T-cell (primary cell): ENCODE data around the gene CERS6. TPM values are rescaled to one million over a fixed set of nuclear protein-coding genes. Genes with fewer than 3 reads are reported as not detected.

Experiments used
- ATAC-seq, 4 experiments: fragments of 200-7000 bp in 3 of 4; fragments of 150-1000 bp in 1 of 4; cut with Tn5 transposase; replicated peaks in 1 of 4; 1 replicate in 3 of 4; 2 replicates in 1 of 4; pipeline ENCODE4 v1.10.0; 2021; ENCODE audit warnings: moderate library complexity in 3 of 4, mild to moderate bottlenecking in 2 of 4, moderate number of reproducible peaks in 1 of 4
- CTCF ChIA-PET, 2 donors: fragments of 300-600 bp; sonication (Branson Sonifier 250); formaldehyde crosslinking; loops; one replicate each; lab custom pipeline; 2022; ENCODE audit warnings: antibody characterized with exemption in 2 of 2; lab: Charles Lee
- POLR2A ChIA-PET, 2 donors: fragments of 300-600 bp; sonication (Branson Sonifier 250); formaldehyde crosslinking; loops; one replicate each; lab custom pipeline; 2022; ENCODE audit warnings: antibody characterized with exemption in 2 of 2; lab: Charles Lee
- DNase-seq, 35 experiments: peaks; one replicate each; pipeline versions ENCODE4 v3.0.0 to v3.0.0-alpha.2; 2013 to 2023
- H3K27ac ChIP-seq: one replicate; pipeline ENCODE4 v1.5.1; 2013; ENCODE audit warnings: low read length
- H3K27me3 ChIP-seq, 2 experiments: replicated peaks in 1 of 2; 1 replicate in 1 of 2; 2 replicates in 1 of 2; pipeline versions ENCODE4 v1.6.1 to v1.7.0; 2013; ENCODE audit warnings: low read length in 1 of 2, mixed read lengths in 1 of 2; ENCODE audit not compliant: control insufficient read depth in 2 of 2, insufficient read depth in 2 of 2; ENCODE audit errors: extremely low read depth in 1 of 2
- H3K36me3 ChIP-seq, 2 donors: 1 replicate in 1 of 2; 2 replicates in 1 of 2; pipeline versions ENCODE4 v1.6.1 to v1.7.0; 2013; ENCODE audit warnings: low read length in 1 of 2; ENCODE audit not compliant: control insufficient read depth in 2 of 2, insufficient read depth in 1 of 2; ENCODE audit errors: extremely low read depth in 1 of 2
- H3K4me1 ChIP-seq, 2 experiments: 1 replicate in 1 of 2; 2 replicates in 1 of 2; pipeline versions ENCODE4 v1.6.1 to v1.7.0; 2013; ENCODE audit warnings: low read length in 2 of 2, mixed read lengths in 1 of 2; ENCODE audit not compliant: insufficient read depth in 2 of 2, control insufficient read depth in 1 of 2; ENCODE audit errors: extremely low read depth in 1 of 2
- H3K4me3 ChIP-seq, 2 donors: 1 replicate in 1 of 2; 2 replicates in 1 of 2; pipeline versions ENCODE4 v1.5.1 to v1.7.0; 2013; ENCODE audit warnings: mild to moderate bottlenecking in 2 of 2, low read length in 1 of 2, moderate library complexity in 1 of 2; ENCODE audit not compliant: control insufficient read depth in 1 of 2; ENCODE audit errors: extremely low read depth in 1 of 2
- H3K9me3 ChIP-seq: 2 replicates; pipeline ENCODE4 v1.7.0; 2013
- H3K27ac Mint-ChIP-seq, 2 donors: one replicate each; pipeline ENCODE4 v1.8.0; 2020 to 2021; ENCODE audit warnings: mild to moderate bottlenecking in 2 of 2, mixed read lengths in 2 of 2
- H3K27me3 Mint-ChIP-seq, 2 donors: one replicate each; pipeline ENCODE4 v1.8.0; 2021 to 2022; ENCODE audit warnings: mixed read lengths in 2 of 2
- H3K36me3 Mint-ChIP-seq: one replicate; pipeline ENCODE4 v1.8.0; 2021; ENCODE audit warnings: mixed read lengths
- H3K4me1 Mint-ChIP-seq, 3 donors: one replicate each; pipeline ENCODE4 v1.8.0; 2020 to 2022; ENCODE audit warnings: mixed read lengths in 3 of 3, mild to moderate bottlenecking in 1 of 3
- H3K4me3 Mint-ChIP-seq, 3 donors: one replicate each; pipeline ENCODE4 v1.8.0; 2020 to 2022; ENCODE audit warnings: mild to moderate bottlenecking in 3 of 3, mixed read lengths in 3 of 3, moderate library complexity in 3 of 3
- H3K9me3 Mint-ChIP-seq, 3 donors: one replicate each; pipeline ENCODE4 v1.8.0; 2020 to 2022; ENCODE audit warnings: mixed read lengths in 3 of 3
- WGBS: methylation state at CpG from one replicate; pipeline ENCODE4 v1.1.5; 2013; ENCODE audit warnings: missing lambda C conversion rate; ENCODE audit not compliant: insufficient coverage; 5-methylcytosine and 5-hydroxymethylcytosine counted together
- total RNA-seq, 35 experiments: library from RNA in 6 of 35; stranded (reverse) in 6 of 35; fragments of 120-200 nt in 1 of 35; gene quantifications; one replicate each; pipeline versions ENCODE4 v1.2.1 to v1.2.4 and lab custom pipeline; 2013 to 2026

Gene CERS6
- total RNA-seq, 5 donors from 2014 or later (not counting 1 experiment from before 2014, with no cell fraction given): 11.1 to 20.3 (median 13.6) TPM

GRCh38 chr2:168678153-168678853 is 222.2 kb downstream of the CERS6 start:
- Histone ChIP-seq H3K36me3 (no peaks in the 10 kb centered on the region), H3K27ac (no peak overlapping the region), H3K9me3 (no peaks in the 10 kb centered on the region), H3K27me3 (no peaks in the 10 kb centered on the region), H3K4me3 (no peak overlapping the region), H3K4me1 (no peaks in the 10 kb centered on the region)
- no peak for ATAC-seq
- no peak for DNase-seq
- ChIA-PET CTCF (no interaction called here), POLR2A (no interaction called here)
- Mint-ChIP-seq H3K36me3 (peaks cover 6% of the 10 kb centered on the region), H3K9me3 (no peaks in the 10 kb centered on the region), H3K4me3 (no peak overlapping the region), H3K27ac (no peak overlapping the region), H3K4me1 (peaks cover 0 to 5% (median 5%) of the 10 kb centered on the region in 3 donors), H3K27me3 (no peaks in the 10 kb centered on the region)
- WGBS: 95% methylated on average over 5 of the region's 10 CpGs

- H3K4me1 Mint-ChIP-seq: peaks cover 0 to 5% (median under 1%) of the 10 kb centered on the region in 3 donors
- Histone ChIP-seq H3K4me1 (no peaks in the 10 kb centered on the region), H3K36me3 (no peaks in the 10 kb centered on the region), H3K27me3 (no peaks in the 10 kb centered on the region), H3K27ac (no peak overlapping the region), H3K4me3 (no peak overlapping the region), H3K9me3 (no peaks in the 10 kb centered on the region)
- DNase-seq (no peak), ATAC-seq (no peak)
- no peaks in the 10 kb centered on the region for H3K9me3 Mint-ChIP-seq
- H3K4me3 Mint-ChIP-seq: no peak overlapping the region
- peaks cover 6% of the 10 kb centered on the region for H3K36me3 Mint-ChIP-seq
- WGBS: 87% methylated on average over 2 of the region's 4 CpGs
- H3K27ac Mint-ChIP-seq: no peak overlapping the region
- ChIA-PET POLR2A (no interaction called here), CTCF (no interaction called here)
- no peaks in the 10 kb centered on the region for H3K27me3 Mint-ChIP-seq
Observed at GRCh38 chr2:168679081-168679480, 223.0 kb downstream of the CERS6 start.

DNA sequence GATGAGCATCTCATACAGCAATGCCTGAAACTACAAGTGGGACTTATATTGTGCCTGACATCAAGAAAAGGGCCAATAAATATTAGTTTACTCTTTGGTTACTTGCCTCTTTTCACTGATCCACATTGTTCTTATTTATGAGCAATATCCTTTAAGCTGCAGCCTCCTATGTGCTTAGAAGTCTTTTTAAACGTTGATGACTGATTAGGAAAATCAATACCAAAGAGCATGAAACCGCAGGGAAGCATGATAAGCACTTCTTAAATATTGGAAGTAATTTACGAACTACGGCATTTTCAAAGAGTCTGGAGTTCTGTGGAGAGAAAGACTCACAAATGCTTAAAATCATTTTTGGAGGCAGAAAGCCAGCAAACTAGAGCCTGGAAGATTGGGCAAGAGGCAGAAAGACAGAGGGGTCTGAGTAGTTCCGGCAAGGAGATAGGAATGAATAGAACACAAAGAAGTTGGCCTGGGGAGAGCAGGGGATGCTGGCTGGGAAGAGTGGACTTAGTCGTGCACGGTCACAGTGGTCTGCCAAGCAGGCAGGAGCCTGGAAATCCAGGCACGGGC is 223.8 kb downstream of the CERS6 start:
- H3K36me3 Mint-ChIP-seq: peaks cover 6% of the 10 kb centered on the region
- 92% methylated on average over 5 of the region's 8 CpGs for WGBS
- H3K4me3 ChIP-seq: no peak overlapping the region
- POLR2A ChIA-PET: interaction anchor here in 1 of 2 donors (0.7 kb wide), 1 partner anchor 62 kb away, joined by 3 read pairs; no protein-coding TSS in a partner anchor
- no peak overlapping the region for H3K27ac ChIP-seq
- peaks cover 0 to 5% (median 0%) of the 10 kb centered on the region in 3 donors for H3K4me1 Mint-ChIP-seq
- H3K4me1 ChIP-seq: no peaks in the 10 kb centered on the region
- no peak for DNase-seq
- no peaks in the 10 kb centered on the region for H3K27me3 ChIP-seq
- H3K9me3 ChIP-seq: no peaks in the 10 kb centered on the region
- no peak for ATAC-seq
- CTCF ChIA-PET: no interaction called here
- no peak overlapping the region for H3K4me3 Mint-ChIP-seq
- H3K27me3 Mint-ChIP-seq: no peaks in the 10 kb centered on the region
- no peaks in the 10 kb centered on the region for H3K9me3 Mint-ChIP-seq
- H3K36me3 ChIP-seq: no peaks in the 10 kb centered on the region
- no peak overlapping the region for H3K27ac Mint-ChIP-seq

GRCh38 chr2:168683996-168684395 is 227.9 kb downstream of the CERS6 start:
- ATAC-seq (no peak), DNase-seq (no peak)
- POLR2A ChIA-PET: no interaction called here
- Histone ChIP-seq H3K9me3 (no peaks in the 10 kb centered on the region), H3K36me3 (no peaks in the 10 kb centered on the region), H3K27ac (no peak overlapping the region), H3K4me3 (no peak overlapping the region), H3K27me3 (no peaks in the 10 kb centered on the region), H3K4me1 (no peaks in the 10 kb centered on the region)
- WGBS: no CpG with 5 or more reads among the region's 1 CpG
- Mint-ChIP-seq H3K4me1 (peaks cover 0 to 8% (median 0%) of the 10 kb centered on the region in 3 donors), H3K27me3 (no peaks in the 10 kb centered on the region), H3K9me3 (no peaks in the 10 kb centered on the region), H3K27ac (no peak overlapping the region), H3K36me3 (no peaks in the 10 kb centered on the region), H3K4me3 (no peak overlapping the region)
- CTCF ChIA-PET: no interaction called here

DNA sequence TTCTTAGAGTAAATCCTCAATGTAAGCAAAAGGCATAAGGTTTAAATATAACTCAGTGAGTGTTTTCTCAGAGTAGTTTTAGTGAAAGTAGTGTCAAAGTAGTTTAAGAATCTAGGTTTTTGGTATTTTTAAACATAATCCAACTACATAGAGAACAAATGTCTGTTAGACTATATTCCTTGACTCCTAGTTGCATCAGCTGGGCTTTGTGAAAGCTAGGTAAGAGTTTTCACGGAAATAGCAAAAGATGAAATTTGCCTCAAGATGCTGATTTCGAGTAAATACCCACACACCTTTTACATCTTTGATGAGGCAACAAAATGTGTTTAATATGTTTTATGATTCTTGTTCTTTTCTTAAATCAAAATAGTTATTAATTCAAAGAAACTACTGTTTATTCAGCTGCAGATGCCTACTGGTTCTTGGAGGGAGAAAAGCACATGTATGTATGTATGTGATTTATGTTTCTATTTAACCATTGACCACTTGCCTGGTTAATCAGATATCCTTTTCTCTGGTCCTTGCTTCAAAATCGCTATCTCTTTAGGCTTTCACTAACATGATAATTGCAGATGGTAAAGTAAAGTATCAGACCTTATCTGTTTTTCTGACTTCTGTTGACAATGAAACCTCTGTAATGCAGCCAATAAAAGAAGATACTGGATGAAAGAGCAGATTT is 229.0 kb downstream of the CERS6 start:
- Histone ChIP-seq H3K36me3 (no peaks in the 10 kb centered on the region), H3K4me1 (no peaks in the 10 kb centered on the region), H3K27me3 (no peaks in the 10 kb centered on the region), H3K4me3 (no peak overlapping the region), H3K27ac (no peak overlapping the region), H3K9me3 (no peaks in the 10 kb centered on the region)
- CTCF ChIA-PET: interaction anchor here (3.1 to 3.6 kb wide), 2 partner anchors 338 to 339 kb away, joined by 12 to 21 read pairs; no protein-coding TSS in a partner anchor
- WGBS: no CpG with 5 or more reads among the region's 3 CpGs
- H3K4me1 Mint-ChIP-seq: peaks cover 0 to 8% (median 0%) of the 10 kb centered on the region in 3 donors
- DNase-seq (no peak), ATAC-seq (no peak)
- no peaks in the 10 kb centered on the region for H3K27me3 Mint-ChIP-seq
- H3K36me3 Mint-ChIP-seq: no peaks in the 10 kb centered on the region
- H3K9me3 Mint-ChIP-seq: no peaks in the 10 kb centered on the region
- POLR2A ChIA-PET: interaction anchor here in 1 of 2 donors (0.6 kb wide), 1 partner anchor 83 kb away, joined by 4 read pairs; no protein-coding TSS in a partner anchor
- no peak overlapping the region for H3K4me3 Mint-ChIP-seq
- no peak overlapping the region for H3K27ac Mint-ChIP-seq

DNA sequence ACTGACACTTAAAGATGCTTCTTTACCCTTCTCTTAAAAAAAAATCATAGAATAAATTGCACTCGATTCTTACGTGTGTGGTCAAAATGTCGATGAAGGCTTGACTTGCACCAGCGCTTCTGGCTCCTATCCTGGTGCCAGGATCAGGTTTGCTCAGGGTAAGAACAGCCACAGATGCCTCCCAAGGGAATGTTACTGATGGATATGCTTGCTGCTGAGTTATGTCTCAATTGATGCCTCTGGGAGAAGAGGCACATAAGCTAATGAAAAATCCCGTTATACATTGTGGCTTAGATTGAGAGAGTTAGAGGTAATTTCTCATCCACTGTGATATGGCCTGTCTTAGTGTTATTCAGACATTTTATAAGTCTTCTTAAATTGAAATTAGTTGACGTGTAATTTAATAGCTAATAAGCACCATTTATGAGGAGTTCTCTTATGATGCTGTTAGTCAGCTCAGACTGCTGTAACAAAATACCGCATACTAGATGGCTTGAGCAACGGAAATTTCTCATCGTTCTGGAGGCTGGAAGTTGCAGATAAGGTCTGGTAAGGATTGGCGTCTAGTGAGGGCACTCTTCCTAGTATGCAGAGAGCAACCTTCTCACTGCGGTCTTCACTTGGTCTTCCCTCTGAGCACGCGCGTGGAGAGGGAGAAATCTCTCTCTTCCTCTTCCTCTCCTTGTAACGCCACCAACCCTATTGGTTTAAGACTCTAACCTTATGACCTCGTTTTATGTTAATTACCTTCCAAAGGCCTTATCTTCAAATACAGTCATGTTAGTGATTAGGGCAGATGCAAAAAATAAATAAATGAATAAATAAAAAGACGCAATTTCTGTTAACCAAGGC is 229.8 kb downstream of the CERS6 start:
- no peaks in the 10 kb centered on the region for H3K9me3 ChIP-seq
- no peaks in the 10 kb centered on the region for H3K9me3 Mint-ChIP-seq
- H3K4me1 ChIP-seq: no peaks in the 10 kb centered on the region
- POLR2A ChIA-PET: interaction anchor here in 1 of 2 donors (0.6 kb wide), 1 partner anchor 84 kb away, joined by 4 read pairs; no protein-coding TSS in a partner anchor
- no peaks in the 10 kb centered on the region for H3K27me3 Mint-ChIP-seq
- ATAC-seq (no peak), DNase-seq (no peak)
- H3K4me3 Mint-ChIP-seq: no peak overlapping the region
- no peak overlapping the region for H3K4me3 ChIP-seq
- CTCF ChIA-PET: interaction anchor here (0.7 to 3.6 kb wide), 7 partner anchors 11 to 351 kb away, joined by 3 to 21 read pairs (median 8); no protein-coding TSS in a partner anchor
- 100% methylated on average over 4 of the region's 17 CpGs for WGBS
- H3K36me3 ChIP-seq: no peaks in the 10 kb centered on the region
- H3K27ac ChIP-seq: no peak overlapping the region
- H3K27me3 ChIP-seq: no peaks in the 10 kb centered on the region
- H3K4me1 Mint-ChIP-seq: peaks cover 0 to 8% (median 0%) of the 10 kb centered on the region in 3 donors
- H3K36me3 Mint-ChIP-seq: no peaks in the 10 kb centered on the region
- no peak overlapping the region for H3K27ac Mint-ChIP-seq
